WTC11 (cell line): ENCODE measurements around the gene OPCML.

Experiments
- TF ChIP-seq, protein P1 (sequence below): fragments of 200-600 bp; IDR thresholded peaks from 2 replicates; pipeline ENCODE4 v1.8.0; 2022; ENCODE audit warnings: antibody characterized with exemption
- TF ChIP-seq, protein P2 (sequence below): sonication (generic); formaldehyde crosslinking; IDR thresholded peaks from 2 replicates; pipeline ENCODE4 v1.8.0; 2023; ENCODE audit warnings: missing genetic modification reagents, mild to moderate bottlenecking, borderline replicate concordance

DNA sequence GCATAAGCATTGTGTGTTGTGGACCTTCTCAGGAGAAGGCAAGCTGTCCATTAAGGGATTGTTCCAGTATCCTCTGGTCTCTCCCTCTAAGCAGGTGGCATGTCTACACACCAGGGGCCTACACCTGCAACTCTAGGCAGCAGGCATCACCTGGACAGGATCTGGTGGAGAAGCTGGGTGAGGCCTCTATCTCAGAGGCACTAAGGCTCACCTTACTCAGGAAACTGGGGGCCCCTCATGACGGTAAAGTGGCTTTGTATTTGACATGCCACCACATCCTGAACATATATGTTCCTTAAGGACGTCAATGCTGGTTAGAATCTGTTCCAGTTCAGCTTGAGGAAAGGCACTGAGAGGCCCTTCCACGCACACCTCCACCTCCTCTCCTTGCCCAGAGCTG, 891.3 kb downstream of the OPCML start:
- TF ChIP-seq, protein P1, sequence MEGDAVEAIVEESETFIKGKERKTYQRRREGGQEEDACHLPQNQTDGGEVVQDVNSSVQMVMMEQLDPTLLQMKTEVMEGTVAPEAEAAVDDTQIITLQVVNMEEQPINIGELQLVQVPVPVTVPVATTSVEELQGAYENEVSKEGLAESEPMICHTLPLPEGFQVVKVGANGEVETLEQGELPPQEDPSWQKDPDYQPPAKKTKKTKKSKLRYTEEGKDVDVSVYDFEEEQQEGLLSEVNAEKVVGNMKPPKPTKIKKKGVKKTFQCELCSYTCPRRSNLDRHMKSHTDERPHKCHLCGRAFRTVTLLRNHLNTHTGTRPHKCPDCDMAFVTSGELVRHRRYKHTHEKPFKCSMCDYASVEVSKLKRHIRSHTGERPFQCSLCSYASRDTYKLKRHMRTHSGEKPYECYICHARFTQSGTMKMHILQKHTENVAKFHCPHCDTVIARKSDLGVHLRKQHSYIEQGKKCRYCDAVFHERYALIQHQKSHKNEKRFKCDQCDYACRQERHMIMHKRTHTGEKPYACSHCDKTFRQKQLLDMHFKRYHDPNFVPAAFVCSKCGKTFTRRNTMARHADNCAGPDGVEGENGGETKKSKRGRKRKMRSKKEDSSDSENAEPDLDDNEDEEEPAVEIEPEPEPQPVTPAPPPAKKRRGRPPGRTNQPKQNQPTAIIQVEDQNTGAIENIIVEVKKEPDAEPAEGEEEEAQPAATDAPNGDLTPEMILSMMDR = no peak
- TF ChIP-seq, protein P2, sequence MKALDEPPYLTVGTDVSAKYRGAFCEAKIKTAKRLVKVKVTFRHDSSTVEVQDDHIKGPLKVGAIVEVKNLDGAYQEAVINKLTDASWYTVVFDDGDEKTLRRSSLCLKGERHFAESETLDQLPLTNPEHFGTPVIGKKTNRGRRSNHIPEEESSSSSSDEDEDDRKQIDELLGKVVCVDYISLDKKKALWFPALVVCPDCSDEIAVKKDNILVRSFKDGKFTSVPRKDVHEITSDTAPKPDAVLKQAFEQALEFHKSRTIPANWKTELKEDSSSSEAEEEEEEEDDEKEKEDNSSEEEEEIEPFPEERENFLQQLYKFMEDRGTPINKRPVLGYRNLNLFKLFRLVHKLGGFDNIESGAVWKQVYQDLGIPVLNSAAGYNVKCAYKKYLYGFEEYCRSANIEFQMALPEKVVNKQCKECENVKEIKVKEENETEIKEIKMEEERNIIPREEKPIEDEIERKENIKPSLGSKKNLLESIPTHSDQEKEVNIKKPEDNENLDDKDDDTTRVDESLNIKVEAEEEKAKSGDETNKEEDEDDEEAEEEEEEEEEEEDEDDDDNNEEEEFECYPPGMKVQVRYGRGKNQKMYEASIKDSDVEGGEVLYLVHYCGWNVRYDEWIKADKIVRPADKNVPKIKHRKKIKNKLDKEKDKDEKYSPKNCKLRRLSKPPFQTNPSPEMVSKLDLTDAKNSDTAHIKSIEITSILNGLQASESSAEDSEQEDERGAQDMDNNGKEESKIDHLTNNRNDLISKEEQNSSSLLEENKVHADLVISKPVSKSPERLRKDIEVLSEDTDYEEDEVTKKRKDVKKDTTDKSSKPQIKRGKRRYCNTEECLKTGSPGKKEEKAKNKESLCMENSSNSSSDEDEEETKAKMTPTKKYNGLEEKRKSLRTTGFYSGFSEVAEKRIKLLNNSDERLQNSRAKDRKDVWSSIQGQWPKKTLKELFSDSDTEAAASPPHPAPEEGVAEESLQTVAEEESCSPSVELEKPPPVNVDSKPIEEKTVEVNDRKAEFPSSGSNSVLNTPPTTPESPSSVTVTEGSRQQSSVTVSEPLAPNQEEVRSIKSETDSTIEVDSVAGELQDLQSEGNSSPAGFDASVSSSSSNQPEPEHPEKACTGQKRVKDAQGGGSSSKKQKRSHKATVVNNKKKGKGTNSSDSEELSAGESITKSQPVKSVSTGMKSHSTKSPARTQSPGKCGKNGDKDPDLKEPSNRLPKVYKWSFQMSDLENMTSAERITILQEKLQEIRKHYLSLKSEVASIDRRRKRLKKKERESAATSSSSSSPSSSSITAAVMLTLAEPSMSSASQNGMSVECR (CRISPR knock-in tag) = no peak
